Measurements from ENCODE around the gene TMEM81.

DNA sequence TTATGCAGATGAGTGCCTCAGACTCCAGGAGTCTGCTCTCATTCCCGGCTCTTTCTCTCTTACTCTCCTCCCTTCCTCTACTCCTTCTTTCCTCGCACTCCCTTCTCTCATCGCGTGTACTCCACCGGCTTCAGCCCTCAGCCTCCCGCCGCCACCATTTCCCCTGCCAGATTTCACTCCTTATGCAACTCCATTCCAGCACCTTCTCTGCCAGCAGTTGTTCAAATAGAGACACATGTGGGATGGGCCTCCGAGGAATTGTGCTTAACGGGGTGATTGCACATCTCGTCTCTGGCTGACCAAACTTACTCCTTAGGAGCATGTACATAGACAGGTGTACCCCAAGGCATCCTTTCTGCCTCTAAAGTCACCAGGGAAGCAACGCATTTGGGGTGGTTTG lies 39.1 kb downstream of the TMEM81 start:
- TF ChIP-seq YY1 (IDR thresholded peaks at IDR 0.05; ENCODE audit: insufficient read depth, insufficient read length) (no peak), ZNF274 (IDR thresholded peaks at IDR 0.05; ENCODE audit: low read depth, low read length) (no peak)
